ENCODE results near the gene DGKI.

- TF ChIP-seq CTCF (IDR thresholded peaks at IDR 0.05): no peak
- TF ChIP-seq POLR2A (IDR thresholded peaks at IDR 0.05): no peak
Observed at GRCh38 chr7:137476937-137477336, 369.8 kb downstream of the DGKI start.
